HCEC 1CT (cell line): ENCODE results near the gene TCOF1.

Experiments
- DNase-seq: peaks from one replicate; pipeline ENCODE4 v3.0.0-alpha.2; 2017

TCOF1 gene

GRCh38 chr5:150392680-150393079 is 35.2 kb downstream of the TCOF1 start:
- DNase-seq = no peak

GRCh38 chr5:150393096-150393645 is 35.7 kb downstream of the TCOF1 start:
- DNase-seq = no peak

GRCh38 chr5:150394131-150394530 is 36.6 kb downstream of the TCOF1 start:
- DNase-seq = no peak

- no peak for DNase-seq
These were observed 37.6 kb downstream of the TCOF1 start for GRCh38 chr5:150394912-150395687.

GRCh38 chr5:150395688-150395975 is 38.1 kb downstream of the TCOF1 start:
- DNase-seq = no peak

- no peak for DNase-seq
These were observed 38.8 kb downstream of the TCOF1 start for GRCh38 chr5:150396267-150396666.

GRCh38 chr5:150397146-150397781 is 39.8 kb downstream of the TCOF1 start:
- DNase-seq = peak; percentile 67

- DNase-seq = no peak
These were observed 40.6 kb downstream of the TCOF1 start for GRCh38 chr5:150397782-150398721.

- no peak for DNase-seq
These were observed 41.4 kb downstream of the TCOF1 start for GRCh38 chr5:150398722-150399523.

- DNase-seq = no peak
These were observed 42.2 kb downstream of the TCOF1 start for GRCh38 chr5:150399524-150400211.

GRCh38 chr5:150400316-150401075 is 43.0 kb downstream of the TCOF1 start:
- DNase-seq = no peak

- DNase-seq = no peak
These were observed 43.5 kb downstream of the TCOF1 start for GRCh38 chr5:150401076-150401375.

- no peak for DNase-seq
These were observed 44.1 kb downstream of the TCOF1 start for GRCh38 chr5:150401376-150402228.

GRCh38 chr5:150402229-150402773 is 44.8 kb downstream of the TCOF1 start:
- DNase-seq = no peak

- no peak for DNase-seq
These were observed 45.4 kb downstream of the TCOF1 start for GRCh38 chr5:150402901-150403342.

GRCh38 chr5:150404121-150404520 is 46.6 kb downstream of the TCOF1 start:
- DNase-seq = no peak

- no peak for DNase-seq
These were observed 47.0 kb downstream of the TCOF1 start for GRCh38 chr5:150404535-150404934.

GRCh38 chr5:150404941-150405816 is 47.7 kb downstream of the TCOF1 start:
- DNase-seq = no peak
